Panc1 (cell line): Measurements from ENCODE around the gene CKM. TPM values are rescaled to one million over a fixed set of nuclear protein-coding genes. Genes with fewer than 3 reads are reported as not detected.

Source experiments
- ATAC-seq: fragments of 200-7000 bp; cut with Tn5 transposase; 2 replicates; pipeline ENCODE4 v1.9.1; 2020; ENCODE audit warnings: mild to moderate bottlenecking, moderate library complexity
- BruUV-seq: library from RNA; stranded (reverse); fragments of 400-500 nt; replicated peaks from 2 replicates; lab custom pipeline; 2021; lab: Mats Ljungman, UMichigan
- CTCF ChIA-PET: fragments of 300-600 bp; sonication (Branson Sonifier 250); formaldehyde crosslinking; loops from one replicate; lab custom pipeline; 2022; ENCODE audit warnings: antibody characterized with exemption; lab: Charles Lee
- POLR2A ChIA-PET: fragments of 300-600 bp; sonication (Branson Sonifier 250); formaldehyde crosslinking; loops from one replicate; lab custom pipeline; 2022; ENCODE audit warnings: antibody characterized with exemption; lab: Charles Lee
- DNase-seq: peaks from one replicate; pipeline ENCODE4 v3.0.0-alpha.2; 2010; ENCODE audit warnings: low read depth, low spot score
- H3K27ac ChIP-seq: 2 replicates; pipeline ENCODE4 v1.5.1; 2011; ENCODE audit warnings: mild to moderate bottlenecking, low read length, inconsistent platforms
- H3K27me3 ChIP-seq: fragments of 200-500 bp; sonication (Bioruptor generic); 2 replicates; pipeline ENCODE4 v1.6.0; 2014; ENCODE audit warnings: low read length, inconsistent platforms; ENCODE audit not compliant: control insufficient read depth, insufficient read depth
- H3K36me3 ChIP-seq: fragments of 200-500 bp; sonication (Bioruptor generic); 2 replicates; pipeline ENCODE4 v1.5.1; 2014; ENCODE audit warnings: inconsistent platforms, mild to moderate bottlenecking, low read length, moderate library complexity; ENCODE audit not compliant: control insufficient read depth, insufficient read depth
- H3K4me1 ChIP-seq: 2 replicates; pipeline ENCODE4 v1.5.1; 2011; ENCODE audit warnings: inconsistent platforms, mild to moderate bottlenecking, low read length, moderate library complexity; ENCODE audit not compliant: control insufficient read depth, insufficient read depth
- H3K4me3 ChIP-seq, 2 experiments: 2 replicates each; pipeline ENCODE4 v1.5.1; 2011 to 2012; ENCODE audit warnings: low read depth in 2 of 2, low read length in 2 of 2, mild to moderate bottlenecking in 2 of 2, inconsistent platforms in 1 of 2, moderate library complexity in 1 of 2
- H3K9me3 ChIP-seq: fragments of 200-500 bp; sonication (Bioruptor generic); 2 replicates; pipeline ENCODE4 v1.5.1; 2014; ENCODE audit warnings: low read depth, mild to moderate bottlenecking, inconsistent platforms, low read length, moderate library complexity; ENCODE audit not compliant: control insufficient read depth, insufficient read depth
- CTCF ChIP-seq: fragments of 450-650 bp; IDR thresholded peaks from 2 replicates; pipeline ENCODE4 v1.5.1; 2017; ENCODE audit warnings: mild to moderate bottlenecking
- POLR2AphosphoS5 ChIP-seq: IDR thresholded peaks from 2 replicates; pipeline ENCODE4 v1.6.1; 2012; ENCODE audit warnings: mild to moderate bottlenecking, low read depth, low read length, moderate library complexity
- REST ChIP-seq, 2 experiments: IDR thresholded peaks; 2 replicates each; pipeline ENCODE4 v1.6.1; 2011 to 2012; ENCODE audit warnings: low read depth in 2 of 2, control low read depth in 1 of 2, low read length in 1 of 2, mild to moderate bottlenecking in 1 of 2, moderate library complexity in 1 of 2; ENCODE audit not compliant: insufficient read depth in 1 of 2
- SIN3A ChIP-seq: IDR thresholded peaks from 2 replicates; pipeline ENCODE4 v1.6.1; 2012; ENCODE audit warnings: low read depth, mild to moderate bottlenecking, low read length, moderate library complexity, borderline replicate concordance; ENCODE audit not compliant: insufficient read depth
- TCF7L2 ChIP-seq: IDR thresholded peaks from 2 replicates; pipeline ENCODE4 v1.6.1; 2011; ENCODE audit warnings: mild to moderate bottlenecking, low read depth, low read length, inconsistent platforms
- in situ Hi-C: cut with HindIII; loops from 2 replicates; pipeline ENCODE4 v1.10.0; 2016; ENCODE audit warnings: low sequenced_read_pairs, low pct_unique_long_range_greater_than_20kb
- intact Hi-C: fragments of 100-400 bp; cut with micrococcal nuclease; formaldehyde crosslinking; loops from one replicate; pipeline ENCODE4 v1.10.0; 2022; ENCODE audit not compliant: unreplicated experiment
- total RNA-seq: library from RNA; stranded (reverse); gene quantifications from one replicate; pipeline ENCODE4 v1.2.1, GENCODE V29; 2021; ENCODE audit not compliant: unreplicated experiment

Gene CKM
- total RNA-seq, 1 experiment from 2014 or later, result not detected

GRCh38 chr19:45278087-45278486, 44.6 kb downstream of the CKM start:
- no peaks in the 10 kb centered on the region for H3K4me1 ChIP-seq
- H3K9me3 ChIP-seq, result no peaks in the 10 kb centered on the region
- no peaks in the 10 kb centered on the region for H3K36me3 ChIP-seq
- BruUV-seq, result no TSS peak
- intact Hi-C loops (no loop called here), in situ Hi-C loops (no loop called here)
- ChIA-PET CTCF (no interaction called here), POLR2A (no interaction called here)
- H3K4me3 ChIP-seq, result no peak overlapping the region
- ATAC-seq (no peak), DNase-seq (no peak)
- H3K27me3 ChIP-seq, result no peaks in the 10 kb centered on the region
- no peak overlapping the region for H3K27ac ChIP-seq
- no peak for TF ChIP-seq SIN3A
- no peak for TF ChIP-seq CTCF
- no peak for TF ChIP-seq POLR2AphosphoS5
- TF ChIP-seq REST (IDR thresholded peaks at IDR 0.05; ENCODE audit: insufficient read depth in 1 of 2, low read depth in 2 of 2, low read length in 1 of 2), result no peak
- TF ChIP-seq TCF7L2, result no peak

GRCh38 chr19:45276284-45276687, 46.4 kb downstream of the CKM start:
- no peaks in the 10 kb centered on the region for H3K36me3 ChIP-seq
- no peaks in the 10 kb centered on the region for H3K4me1 ChIP-seq
- ATAC-seq (no peak), DNase-seq (no peak)
- no peak overlapping the region for H3K27ac ChIP-seq
- POLR2A ChIA-PET, result interaction anchor here (0.6 kb wide), 1 partner anchor 33 kb away, joined by 3 read pairs; no protein-coding TSS in a partner anchor
- no TSS peak for BruUV-seq
- TF ChIP-seq POLR2AphosphoS5 (no peak), REST (IDR thresholded peaks at IDR 0.05; ENCODE audit: insufficient read depth in 1 of 2, low read depth in 2 of 2, low read length in 1 of 2) (no peak), SIN3A (no peak), CTCF (no peak), TCF7L2 (no peak)
- CTCF ChIA-PET, result no interaction called here
- no peaks in the 10 kb centered on the region for H3K9me3 ChIP-seq
- in situ Hi-C loops (no loop called here), intact Hi-C loops (no loop called here)
- no peaks in the 10 kb centered on the region for H3K27me3 ChIP-seq
- no peak overlapping the region for H3K4me3 ChIP-seq
